GM21367 (cell line): ENCODE results near the gene CPNE5.

Source experiments
- ATAC-seq: cut with Tn5 transposase; IDR thresholded peaks from one replicate; pipeline ENCODE4 v1.9.1; 2021; ENCODE audit not compliant: unreplicated experiment

The CPNE5 gene

GRCh38 chr6:36838896-36839748, at the start of gene CPNE5:
TSS of gene CPNE5 (minus strand) at chr6:36839444. CDS start at chr6:36839377, 67 bp downstream.
- ATAC-seq: no peak

DNA sequence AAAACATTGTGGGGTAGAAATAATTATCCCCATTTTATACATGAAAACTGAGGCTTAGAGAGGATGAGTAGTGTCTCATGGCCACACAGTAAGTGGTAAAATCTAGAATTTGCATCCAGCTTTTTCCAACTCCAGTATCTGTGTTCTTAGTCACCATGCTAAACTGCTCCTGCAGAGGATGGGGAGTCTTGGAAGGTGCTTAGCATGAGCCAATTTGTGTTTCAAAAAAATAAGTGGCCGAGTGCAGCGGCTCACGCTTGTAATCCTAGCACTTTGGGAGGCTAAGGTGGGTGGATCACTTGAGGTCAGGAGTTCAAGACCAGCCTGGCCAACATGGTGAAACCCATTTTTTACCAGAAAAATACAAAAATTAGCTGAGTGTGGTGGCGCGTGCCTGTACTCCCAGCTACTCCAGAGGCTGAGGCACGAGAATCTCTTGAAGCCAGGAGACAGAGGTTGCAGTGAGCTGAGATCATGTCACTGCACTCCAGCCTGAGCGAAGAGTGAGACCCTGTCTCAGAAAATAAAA, 48.9 kb upstream of the CPNE5 start:
- ATAC-seq: no peak

- ATAC-seq: no peak
Observed at GRCh38 chr6:36886950-36887618, 47.8 kb upstream of the CPNE5 start.

GRCh38 chr6:36885461-36886401, 46.5 kb upstream of the CPNE5 start, which contains the start of gene C6orf89:
TSS of gene C6orf89 (plus strand) at chr6:36885952. CDS start at chr6:36899445, 13,493 bp downstream.
- peak; percentile 90 for ATAC-seq

DNA sequence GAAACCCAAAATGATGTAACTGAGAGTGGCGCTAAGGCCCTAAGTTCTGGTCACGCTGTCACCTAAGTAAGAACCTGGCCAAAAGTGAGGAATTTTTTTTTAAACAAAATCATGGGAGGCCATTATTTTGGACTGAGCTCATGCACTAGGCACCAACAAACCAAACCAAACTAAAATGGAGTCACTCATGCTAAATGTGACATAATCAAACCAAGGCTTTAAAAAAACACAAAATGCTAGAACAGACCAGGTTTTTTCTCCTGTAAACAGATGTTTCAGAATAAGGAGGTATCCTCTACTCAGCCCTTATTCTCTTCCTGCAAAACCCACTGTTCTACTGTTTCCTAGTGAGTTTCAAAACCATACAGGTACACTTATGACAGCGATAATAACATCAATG, 45.4 kb upstream of the CPNE5 start:
- no peak for ATAC-seq

DNA sequence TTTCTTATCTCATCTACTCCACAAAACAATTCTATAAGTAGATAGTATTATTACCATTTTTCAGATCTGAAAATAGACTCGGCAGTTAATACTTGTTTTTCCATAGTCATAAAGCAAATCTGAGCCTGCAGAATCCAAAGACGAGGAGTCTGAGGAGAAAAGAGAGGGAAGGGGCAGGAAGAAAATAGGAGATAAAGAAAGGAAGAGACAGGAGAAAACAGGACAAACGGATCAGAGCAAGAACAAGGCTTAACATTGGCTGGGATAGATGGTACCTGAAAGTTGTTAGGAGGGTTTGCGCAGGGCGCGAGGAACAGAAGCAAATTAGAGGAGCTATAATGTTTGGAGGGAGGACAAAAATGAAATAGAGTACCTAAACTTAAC, 36.0 kb upstream of the CPNE5 start:
- no peak for ATAC-seq

DNA sequence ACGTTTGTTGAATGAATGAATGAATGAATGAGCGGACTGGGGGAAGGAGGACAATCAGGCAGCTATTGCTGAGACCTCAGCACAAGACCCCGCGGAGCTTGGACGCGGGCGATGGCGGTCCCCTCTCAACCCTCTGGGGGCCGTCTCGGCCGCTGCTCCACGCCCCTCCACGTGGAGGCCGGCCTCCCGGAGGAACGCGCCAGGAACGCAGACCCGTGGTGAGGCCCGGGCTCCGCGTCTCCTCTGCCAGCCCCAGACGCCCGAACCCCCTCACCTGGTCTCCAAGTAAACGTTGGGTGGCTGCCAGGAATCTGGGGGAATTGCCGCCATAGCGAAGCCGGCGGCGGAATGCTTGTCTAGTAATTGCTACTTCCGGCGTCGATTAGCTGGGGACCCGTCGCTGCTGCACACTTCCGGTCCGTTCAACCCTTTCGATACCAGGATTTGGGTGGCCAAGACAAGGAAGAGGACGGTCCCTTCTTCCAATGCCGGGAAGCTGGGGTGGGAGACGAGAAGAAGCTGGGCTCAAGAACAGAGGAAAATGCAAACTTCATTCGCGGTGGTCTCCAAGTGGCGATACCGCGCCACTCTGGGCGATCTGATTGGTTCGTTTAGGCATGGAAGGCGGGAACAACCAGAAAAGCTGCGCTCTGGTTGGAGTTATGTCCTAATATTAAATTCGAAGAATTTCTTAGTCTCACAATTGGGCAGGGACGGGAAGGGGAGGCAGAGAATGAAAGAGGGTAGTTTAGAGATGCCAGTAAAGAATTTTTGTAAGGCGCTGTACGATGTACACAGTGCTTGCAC, 35.4 kb upstream of the CPNE5 start, which contains the start of gene PPIL1:
Gene PPIL1 (minus strand): TSS at position 361 of the 807 bp plus-strand sequence. CDS start 31 bp downstream, at position 330.
- ATAC-seq: peak; percentile 72

DNA sequence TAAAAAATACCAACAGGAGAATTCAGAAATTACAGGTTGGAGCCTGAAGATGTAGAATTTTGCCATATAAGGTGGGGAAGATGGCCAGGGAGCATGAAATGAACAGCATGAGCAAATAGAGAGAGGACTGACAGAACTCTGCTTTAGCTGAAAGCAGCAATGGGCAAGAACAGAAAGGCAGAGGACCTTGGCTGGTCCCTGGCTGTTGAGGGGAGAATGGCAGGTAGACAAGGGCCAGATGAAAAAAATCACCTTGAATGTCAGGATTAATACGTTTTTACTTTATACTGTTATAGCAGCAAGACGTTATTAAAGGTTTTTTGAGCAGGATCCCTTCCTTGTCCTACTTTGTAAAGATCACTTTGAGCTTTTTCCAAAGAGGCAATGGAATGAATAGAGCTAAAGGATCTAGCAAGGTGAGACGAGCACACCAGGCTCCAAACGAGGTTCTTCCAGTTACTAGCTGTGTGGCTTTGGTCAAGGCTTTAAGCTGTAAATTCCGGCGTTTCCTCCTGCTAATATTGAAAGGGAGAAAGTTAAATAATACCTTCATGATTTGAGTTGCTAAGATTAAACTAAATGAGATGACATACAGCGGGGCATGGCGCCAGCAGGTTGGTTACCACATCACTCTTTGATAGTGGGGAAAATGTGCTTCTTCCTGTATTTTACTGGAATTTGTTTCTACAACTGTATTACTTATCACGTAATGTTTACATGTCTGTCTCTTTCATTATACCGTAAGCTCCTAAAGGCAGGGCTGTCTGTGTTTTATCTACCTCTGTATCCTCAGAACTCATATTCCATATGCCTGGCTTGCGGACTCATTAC, 34.6 kb upstream of the CPNE5 start:
- no peak for ATAC-seq

DNA sequence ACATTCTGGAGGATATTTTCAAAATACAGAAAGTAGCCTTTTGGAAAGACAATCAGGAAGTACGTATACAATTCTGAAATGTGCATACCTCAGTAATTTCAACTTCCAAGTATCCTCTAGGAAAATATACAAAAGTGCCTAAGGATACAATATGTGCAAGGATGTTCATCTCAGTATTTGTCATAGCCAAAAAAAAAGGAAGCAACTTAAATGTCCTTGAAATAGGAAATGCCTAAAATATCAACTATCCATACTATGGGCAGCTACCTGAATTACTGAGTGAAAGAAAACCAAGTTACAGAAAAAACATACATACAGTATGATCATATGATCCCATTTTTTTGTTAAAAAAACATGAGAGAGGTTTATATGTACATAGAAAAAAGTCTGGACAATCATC, 33.9 kb upstream of the CPNE5 start:
- ATAC-seq: no peak

DNA sequence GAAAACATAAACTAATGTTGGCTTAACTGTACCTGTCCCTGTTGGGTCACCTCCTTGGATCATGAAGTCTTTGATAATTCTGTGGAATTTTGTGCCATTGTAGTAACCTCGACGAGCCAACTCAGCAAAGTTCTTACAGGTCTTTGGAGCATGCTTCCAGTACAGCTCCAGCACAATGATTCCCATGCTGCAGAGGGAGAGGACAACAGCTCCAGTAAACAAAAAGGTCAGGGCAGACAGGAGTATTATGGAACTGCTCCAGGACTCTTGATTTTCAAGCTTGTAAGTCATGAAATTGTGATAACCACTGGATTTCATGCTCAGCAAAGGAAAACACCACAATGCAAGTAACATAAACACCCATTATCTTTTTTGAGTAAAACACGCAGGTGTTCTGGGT, 32.4 kb upstream of the CPNE5 start:
- ATAC-seq: no peak

DNA sequence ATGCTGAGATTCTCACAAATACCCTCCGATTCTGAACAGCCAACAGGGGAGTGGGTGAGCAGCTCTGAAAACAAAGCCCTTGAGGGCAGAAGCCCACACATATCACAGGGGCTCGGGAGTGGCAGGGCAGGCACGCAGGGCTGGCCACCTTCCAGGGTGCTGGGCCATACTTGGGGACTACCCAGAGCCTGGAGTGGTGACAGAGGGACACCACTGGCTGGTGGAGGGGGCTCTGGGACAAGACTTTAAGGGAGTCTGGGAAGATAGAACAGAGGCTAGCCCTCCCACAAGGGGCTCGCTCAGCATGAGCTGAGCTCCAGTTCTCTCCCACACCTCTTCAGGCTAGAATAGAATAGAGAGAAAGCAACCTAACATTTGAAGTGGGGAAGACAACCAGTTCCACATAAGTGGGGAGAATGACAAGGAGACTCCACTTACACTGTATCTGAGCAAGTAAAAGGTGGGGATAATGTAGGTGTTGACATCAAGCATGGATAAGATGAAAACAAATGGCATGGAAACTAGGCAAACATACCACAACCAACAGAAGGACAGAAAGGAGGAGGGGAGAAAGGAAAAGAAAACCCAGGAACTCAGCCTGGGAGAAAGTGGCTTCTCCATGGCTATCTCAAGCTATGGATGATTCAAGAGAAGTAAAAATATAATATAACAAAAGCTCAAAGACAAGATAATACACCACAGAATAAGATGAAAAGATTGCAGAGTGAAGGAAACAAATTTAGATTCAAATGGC, 28.4 kb upstream of the CPNE5 start:
- ATAC-seq: no peak

DNA sequence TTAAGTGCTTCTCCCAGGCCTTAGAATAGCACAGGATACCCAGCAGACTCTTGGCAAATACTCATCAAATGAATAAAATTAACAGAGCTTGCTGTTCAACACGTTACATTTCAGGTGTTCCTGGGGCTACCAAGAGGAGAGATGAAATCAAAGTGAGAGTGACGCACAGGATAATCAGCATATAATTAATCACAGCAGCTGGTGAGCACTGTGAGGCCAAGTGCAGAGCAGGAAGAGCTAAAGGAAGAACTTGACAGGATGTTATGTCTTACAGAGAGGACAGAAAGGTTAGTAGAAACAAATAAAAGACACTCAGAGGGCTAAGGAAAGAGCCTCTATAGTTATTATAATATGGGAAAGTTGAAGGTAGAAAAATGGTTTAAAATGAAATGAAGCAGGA, 26.6 kb upstream of the CPNE5 start:
- no peak for ATAC-seq

- no peak for ATAC-seq
Observed at GRCh38 chr6:36863670-36864540, 24.7 kb upstream of the CPNE5 start.

DNA sequence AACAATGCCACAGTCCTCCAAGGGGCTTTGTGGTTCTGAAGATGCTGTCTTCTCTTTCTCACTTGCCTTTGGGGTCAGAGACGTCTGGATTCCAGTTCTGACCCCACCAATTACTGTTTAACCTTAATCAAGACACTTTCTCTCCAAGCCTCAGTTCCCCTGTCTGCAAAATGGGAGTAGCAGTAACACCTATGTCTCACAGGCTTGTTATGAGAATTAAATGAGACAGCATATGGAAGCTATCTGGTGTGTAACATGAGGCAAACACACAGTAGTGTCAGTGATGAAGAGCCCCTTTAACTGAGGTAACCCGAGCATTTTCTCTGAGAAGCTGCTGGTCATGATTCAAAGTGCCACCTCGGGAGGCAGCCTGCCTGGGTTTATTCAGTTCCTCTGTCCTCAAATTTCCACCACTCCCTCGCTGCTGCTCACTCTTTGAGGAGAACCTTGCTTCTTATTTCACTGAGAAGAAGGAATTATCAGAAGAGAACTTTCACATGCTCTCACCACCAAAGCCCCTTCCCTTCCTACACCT, 23.7 kb upstream of the CPNE5 start:
- ATAC-seq: no peak

DNA sequence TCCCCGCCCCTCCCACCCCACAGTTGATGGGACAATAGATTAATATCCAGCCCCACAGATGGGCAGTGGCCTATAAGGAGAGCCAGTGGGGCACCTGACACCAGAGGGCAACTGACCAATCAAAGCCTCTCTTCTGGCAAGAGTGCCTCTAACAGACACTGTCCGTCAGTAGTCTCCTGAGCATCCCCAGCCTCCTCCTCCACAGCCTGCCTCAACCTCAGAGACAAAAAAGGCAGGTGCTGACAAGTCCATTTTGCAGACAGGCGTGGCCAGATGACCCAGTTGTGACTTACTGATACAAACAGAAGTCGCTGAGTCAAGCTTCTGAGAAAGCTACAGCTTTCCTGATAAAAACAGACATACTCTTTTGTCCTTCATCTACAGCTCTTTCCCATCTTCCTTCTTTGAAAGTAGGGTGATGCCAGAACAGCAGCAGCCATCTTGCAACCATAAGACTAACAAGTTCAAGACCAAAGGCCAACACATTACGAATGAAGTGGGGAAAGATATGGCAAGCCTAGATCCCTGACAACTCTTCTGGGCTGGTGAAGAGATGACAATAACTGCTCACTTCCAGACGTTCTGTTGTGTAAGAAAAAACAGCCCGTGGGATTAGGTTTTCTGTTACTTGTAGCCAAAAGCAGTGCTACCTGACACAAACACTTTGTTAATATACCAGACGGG, 23.1 kb upstream of the CPNE5 start:
- ATAC-seq: no peak

- ATAC-seq: no peak
Observed at GRCh38 chr6:36860126-36860525, 20.9 kb upstream of the CPNE5 start.
